HG02642 (cell line): ENCODE results near the gene SLC38A11.

Source experiments
- ATAC-seq: cut with Tn5 transposase; IDR thresholded peaks from one replicate; pipeline ENCODE4 v1.9.1; 2021; ENCODE audit warnings: mild to moderate bottlenecking; ENCODE audit not compliant: unreplicated experiment, poor library complexity

The SLC38A11 gene

DNA sequence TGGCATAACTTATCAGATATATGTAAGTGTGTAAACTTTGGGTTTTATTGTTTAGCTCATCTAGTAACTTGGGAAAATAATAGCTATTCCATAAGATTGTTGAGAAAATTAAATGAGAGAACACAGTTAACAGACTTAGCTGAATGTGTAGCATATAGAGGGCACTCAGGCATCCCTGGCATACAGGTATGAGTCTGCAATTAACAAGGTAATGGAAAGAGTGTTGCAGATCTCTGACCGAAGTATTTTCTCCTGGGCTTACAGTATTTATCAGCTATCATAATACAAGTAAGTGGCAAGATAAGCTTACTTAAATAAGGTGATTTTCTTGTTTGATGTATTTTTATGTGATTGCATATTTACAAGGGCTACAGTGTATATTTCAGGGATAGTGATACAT lies 105.8 kb downstream of the SLC38A11 start:
- ATAC-seq = no peak

GRCh38 chr2:164847981-164848741 lies 107.2 kb downstream of the SLC38A11 start:
- no peak for ATAC-seq

GRCh38 chr2:164847291-164847690 lies 108.0 kb downstream of the SLC38A11 start:
- ATAC-seq = no peak

DNA sequence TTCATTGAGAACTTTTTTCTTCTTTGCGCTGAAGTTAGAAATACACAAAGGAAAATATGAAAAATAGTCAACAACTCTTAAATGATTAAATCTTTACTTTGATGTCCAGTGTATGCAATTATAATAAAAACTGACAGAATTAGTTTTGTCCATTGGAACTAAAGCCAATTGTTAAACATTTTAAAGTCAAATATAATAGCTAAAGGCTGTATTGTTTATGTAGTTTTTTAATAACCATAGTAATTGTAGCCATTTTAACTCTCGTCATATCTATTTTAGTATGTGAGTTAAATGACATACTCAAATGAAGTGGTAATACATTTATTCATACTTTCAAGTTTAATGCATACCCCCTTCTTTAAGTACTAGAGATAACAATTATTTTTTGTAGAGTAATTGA lies 109.0 kb downstream of the SLC38A11 start:
- ATAC-seq = no peak
